Ectodermal cell (in vitro differentiated cells): Measurements from ENCODE around the gene COMMD10.

Experiments
- H3K27ac ChIP-seq: 2 replicates; pipeline ENCODE4 v1.7.0; 2013; ENCODE audit warnings: mild to moderate bottlenecking, low read depth, low read length; ENCODE audit not compliant: insufficient read depth, poor library complexity, severe bottlenecking
- H3K27me3 ChIP-seq: 2 replicates; pipeline ENCODE4 v1.7.0; 2013; ENCODE audit warnings: mild to moderate bottlenecking, low read length; ENCODE audit not compliant: insufficient read depth, control insufficient read depth, poor library complexity, severe bottlenecking
- H3K36me3 ChIP-seq: one replicate; pipeline ENCODE4 v1.7.0; 2013; ENCODE audit warnings: low read length; ENCODE audit not compliant: control insufficient read depth, insufficient read depth
- H3K4me1 ChIP-seq: one replicate; pipeline ENCODE4 v1.7.0; 2013; ENCODE audit warnings: low read length; ENCODE audit not compliant: control insufficient read depth, insufficient read depth
- H3K4me3 ChIP-seq: 2 replicates; pipeline ENCODE4 v1.7.0; 2013; ENCODE audit warnings: low read depth, low read length, control low read depth; ENCODE audit not compliant: insufficient read depth
- H3K9me3 ChIP-seq: 2 replicates; pipeline ENCODE4 v1.7.0; 2013; ENCODE audit warnings: mild to moderate bottlenecking, low read length, moderate library complexity; ENCODE audit not compliant: control insufficient read depth
- WGBS, 2 experiments: methylation state at CpG; one replicate each; pipeline ENCODE4 v1.1.7; 2013; ENCODE audit warnings: missing lambda C conversion rate in 2 of 2; 5-methylcytosine and 5-hydroxymethylcytosine counted together

The COMMD10 gene

GRCh38 chr5:116320486-116320885, 235.7 kb downstream of the COMMD10 start:
- H3K9me3 ChIP-seq, result peaks cover 2% of the 10 kb centered on the region
- no peak overlapping the region for H3K27ac ChIP-seq
- no peaks in the 10 kb centered on the region for H3K27me3 ChIP-seq
- peaks cover 5% of the 10 kb centered on the region for H3K36me3 ChIP-seq
- no peaks in the 10 kb centered on the region for H3K4me1 ChIP-seq
- H3K4me3 ChIP-seq, result no peak overlapping the region

DNA sequence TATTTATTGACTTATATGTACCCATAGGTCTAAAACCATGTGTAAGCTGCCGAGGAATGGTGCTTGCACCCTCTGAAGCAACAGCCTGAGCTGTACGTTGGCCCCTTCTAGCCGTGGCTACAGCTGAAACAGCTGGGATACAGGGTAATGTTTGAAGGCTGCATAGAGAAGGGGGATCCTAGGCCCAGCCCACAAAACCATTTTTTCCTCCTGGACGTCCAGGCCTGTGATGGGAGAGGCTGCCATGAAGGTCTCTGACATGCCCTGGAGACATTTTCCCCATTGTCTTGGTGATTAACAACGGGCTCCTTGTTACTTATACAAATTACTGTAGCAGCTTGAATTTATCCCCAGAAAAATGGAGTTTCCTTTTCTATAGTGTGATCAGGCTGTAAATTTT, 244.7 kb downstream of the COMMD10 start:
- Histone ChIP-seq H3K36me3 (no peaks in the 10 kb centered on the region), H3K27ac (no peak overlapping the region), H3K4me3 (no peak overlapping the region), H3K27me3 (no peaks in the 10 kb centered on the region), H3K4me1 (no peaks in the 10 kb centered on the region), H3K9me3 (no peaks in the 10 kb centered on the region)
- 94% methylated on average over 5 of the region's 5 CpGs for WGBS, 2 experiments

GRCh38 chr5:116340799-116341198, 256.0 kb downstream of the COMMD10 start:
- 86 to 92% methylated on average over 1 of the region's 2 CpGs for WGBS, 2 experiments
- Histone ChIP-seq H3K27me3 (no peaks in the 10 kb centered on the region), H3K27ac (no peak overlapping the region)

More at GRCh38 chr5:116340799-116341198, 256.0 kb downstream of the COMMD10 start:
- Histone ChIP-seq H3K4me1 (no peaks in the 10 kb centered on the region), H3K4me3 (no peak overlapping the region), H3K9me3 (peaks cover under 1% of the 10 kb centered on the region), H3K36me3 (no peaks in the 10 kb centered on the region)
